HEK293 (cell line): Measurements from ENCODE around the gene PPP1CA.

ENCODE experiments used
- CTCF ChIA-PET: fragments of 350-600 bp; formaldehyde crosslinking; extraction: SDS; loops from one replicate; lab custom pipeline; 2021; ENCODE audit warnings: antibody characterized with exemption; lab: Yijun Ruan, JAX
- POLR2A ChIA-PET: fragments of 300-600 bp; formaldehyde crosslinking; extraction: SDS; loops from one replicate; lab custom pipeline; 2020; ENCODE audit warnings: antibody characterized with exemption, inconsistent platforms; lab: Yijun Ruan, JAX
- H3K27ac ChIP-seq: fragments of 200-500 bp; sonication (Bioruptor generic); 2 replicates; pipeline ENCODE4 v1.5.1; 2014; ENCODE audit warnings: low read depth, low read length, control low read depth, inconsistent platforms; ENCODE audit errors: extremely low read depth
- H3K36me3 ChIP-seq, 2 experiments: fragments of 200-500 bp in 1 of 2; sonication (Bioruptor generic) in 1 of 2; 1 replicate in 1 of 2; 2 replicates in 1 of 2; pipeline ENCODE4 v1.5.1; 2014 to 2017; ENCODE audit warnings: inconsistent platforms in 2 of 2, low read length in 2 of 2; ENCODE audit not compliant: control insufficient read depth in 2 of 2, insufficient read depth in 1 of 2
- H3K4me1 ChIP-seq: fragments of 200-500 bp; sonication (Bioruptor generic); 2 replicates; pipeline ENCODE4 v1.5.1; 2014; ENCODE audit warnings: mild to moderate bottlenecking, low read length, inconsistent platforms; ENCODE audit not compliant: control insufficient read depth, insufficient read depth
- H3K4me3 ChIP-seq: 2 replicates; pipeline ENCODE4 v1.5.1; 2011; ENCODE audit warnings: low read depth, mild to moderate bottlenecking, control low read depth, low read length, moderate library complexity
- H3K9me3 ChIP-seq: fragments of 200-500 bp; sonication (Bioruptor generic); 2 replicates; pipeline ENCODE4 v1.5.1; 2014; ENCODE audit warnings: low read depth, low read length, inconsistent platforms; ENCODE audit not compliant: control insufficient read depth, insufficient read depth
- FEZF1 ChIP-seq: fragments of 450-650 bp; formaldehyde crosslinking; IDR thresholded peaks from 2 replicates; pipeline ENCODE4 v1.5.1; 2016; ENCODE audit warnings: missing biosample characterization, missing genetic modification characterization
- GLI4 ChIP-seq: fragments of 450-650 bp; formaldehyde crosslinking; IDR thresholded peaks from 2 replicates; pipeline ENCODE4 v1.5.1; 2016; ENCODE audit warnings: missing biosample characterization, missing genetic modification characterization
- KLF17 ChIP-seq: fragments of 450-650 bp; formaldehyde crosslinking; IDR thresholded peaks from 2 replicates; pipeline ENCODE4 v1.5.1; 2016; ENCODE audit warnings: missing biosample characterization, missing genetic modification characterization
- KLF9 ChIP-seq: fragments of 450-650 bp; formaldehyde crosslinking; IDR thresholded peaks from 2 replicates; pipeline ENCODE4 v1.5.1; 2016; ENCODE audit warnings: missing biosample characterization, missing genetic modification characterization, low read depth
- PRDM1 ChIP-seq: fragments of 450-650 bp; formaldehyde crosslinking; IDR thresholded peaks from 2 replicates; pipeline ENCODE4; 2016; ENCODE audit warnings: missing biosample characterization, missing genetic modification characterization
- YY2 ChIP-seq: fragments of 450-650 bp; formaldehyde crosslinking; IDR thresholded peaks from 2 replicates; pipeline ENCODE4 v1.5.1; 2016; ENCODE audit warnings: missing biosample characterization, missing genetic modification characterization
- ZBTB1 ChIP-seq: fragments of 450-650 bp; formaldehyde crosslinking; IDR thresholded peaks from 2 replicates; pipeline ENCODE4 v1.5.1; 2016; ENCODE audit warnings: missing biosample characterization, missing genetic modification characterization
- ZBTB20 ChIP-seq: fragments of 450-650 bp; formaldehyde crosslinking; IDR thresholded peaks from 2 replicates; pipeline ENCODE4 v1.5.1; 2016; ENCODE audit warnings: missing biosample characterization, missing genetic modification characterization
- ZBTB48 ChIP-seq: fragments of 450-650 bp; formaldehyde crosslinking; IDR thresholded peaks from 2 replicates; pipeline ENCODE4 v1.5.1; 2016; ENCODE audit warnings: missing biosample characterization, missing genetic modification characterization
- ZFP3 ChIP-seq: fragments of 450-650 bp; formaldehyde crosslinking; IDR thresholded peaks from 2 replicates; pipeline ENCODE4 v1.5.1; 2016; ENCODE audit warnings: low read depth, missing biosample characterization, missing genetic modification characterization
- ZNF138 ChIP-seq: fragments of 450-650 bp; formaldehyde crosslinking; IDR thresholded peaks from 2 replicates; pipeline ENCODE4 v1.5.1; 2016; ENCODE audit warnings: missing biosample characterization, missing genetic modification characterization, borderline replicate concordance
- ZNF148 ChIP-seq: fragments of 450-650 bp; formaldehyde crosslinking; IDR thresholded peaks from 2 replicates; pipeline ENCODE4 v1.5.0; 2017; ENCODE audit warnings: missing biosample characterization, missing genetic modification characterization, borderline replicate concordance
- ZNF23 ChIP-seq: fragments of 450-650 bp; formaldehyde crosslinking; IDR thresholded peaks from 2 replicates; pipeline ENCODE4 v1.5.1; 2016; ENCODE audit warnings: missing biosample characterization, missing genetic modification characterization, borderline replicate concordance
- ZNF341 ChIP-seq: fragments of 450-650 bp; formaldehyde crosslinking; IDR thresholded peaks from 2 replicates; pipeline ENCODE4; 2016; ENCODE audit warnings: low read depth, missing biosample characterization, missing genetic modification characterization
- ZNF514 ChIP-seq: fragments of 450-650 bp; formaldehyde crosslinking; IDR thresholded peaks from 2 replicates; pipeline ENCODE4 v1.5.1; 2016; ENCODE audit warnings: missing biosample characterization, missing genetic modification characterization
- ZNF530 ChIP-seq: fragments of 450-650 bp; formaldehyde crosslinking; IDR thresholded peaks from 2 replicates; pipeline ENCODE4 v1.5.1; 2016; ENCODE audit warnings: low read depth, missing biosample characterization, missing genetic modification characterization
- ZNF596 ChIP-seq: fragments of 450-650 bp; IDR thresholded peaks from 2 replicates; pipeline ENCODE4 v1.5.0; 2018; ENCODE audit warnings: missing biosample characterization, mild to moderate bottlenecking, missing genetic modification characterization, moderate library complexity
- ZNF654 ChIP-seq: fragments of 450-650 bp; formaldehyde crosslinking; IDR thresholded peaks from 2 replicates; pipeline ENCODE4 v1.5.1; 2016; ENCODE audit warnings: low read depth, missing biosample characterization, missing genetic modification characterization
- ZNF704 ChIP-seq: fragments of 450-650 bp; formaldehyde crosslinking; IDR thresholded peaks from 2 replicates; pipeline ENCODE4 v1.5.1; 2016; ENCODE audit warnings: missing biosample characterization, missing genetic modification characterization
- ZNF768 ChIP-seq: fragments of 450-650 bp; formaldehyde crosslinking; IDR thresholded peaks from 2 replicates; pipeline ENCODE4 v1.5.1; 2018; ENCODE audit warnings: missing biosample characterization, mild to moderate bottlenecking, missing genetic modification characterization
- ZSCAN18 ChIP-seq: fragments of 450-650 bp; formaldehyde crosslinking; IDR thresholded peaks from 2 replicates; pipeline ENCODE4 v1.5.1; 2016; ENCODE audit warnings: missing biosample characterization, missing genetic modification characterization
- TF ChIP-seq, protein P1 (sequence below): fragments of 450-650 bp; formaldehyde crosslinking; IDR thresholded peaks from 2 replicates; pipeline ENCODE4 v1.5.1; 2016; ENCODE audit warnings: missing biosample characterization, missing genetic modification characterization
- TF ChIP-seq, protein P2 (sequence below): fragments of 450-650 bp; formaldehyde crosslinking; IDR thresholded peaks from 2 replicates; pipeline ENCODE4; 2016; ENCODE audit warnings: missing biosample characterization, missing genetic modification characterization

Gene PPP1CA

GRCh38 chr11:67381244-67381972 lies 20.2 kb downstream of the PPP1CA start:
- Histone ChIP-seq H3K36me3 (no peaks in the 10 kb centered on the region), H3K9me3 (no peaks in the 10 kb centered on the region), H3K4me1 (no peaks in the 10 kb centered on the region), H3K27ac (no peak overlapping the region), H3K4me3 (no peak overlapping the region)
- ChIA-PET CTCF (interaction anchor here (0.5 to 25.6 kb wide), 26 partner anchors 8 to 982 kb away, joined by 3 to 898 read pairs (median 4); partner anchors contain the start of genes CLCF1, GRK2, POLD4 and PPP1CA), POLR2A (interaction anchor here (0.7 to 3.2 kb wide), 5 partner anchors 10 to 30 kb away, joined by 3 to 15 read pairs (median 7); partner anchors contain the start of genes POLD4 and RAD9A)
- no peak for TF ChIP-seq ZNF704
- TF ChIP-seq ZBTB20 (tag by site-specific recombination), result no peak
- TF ChIP-seq ZNF768, result no peak
- TF ChIP-seq ZFP3 (tag by site-specific recombination), result no peak
- TF ChIP-seq ZBTB48 (tag by site-specific recombination), result no peak
- TF ChIP-seq, protein P1, sequence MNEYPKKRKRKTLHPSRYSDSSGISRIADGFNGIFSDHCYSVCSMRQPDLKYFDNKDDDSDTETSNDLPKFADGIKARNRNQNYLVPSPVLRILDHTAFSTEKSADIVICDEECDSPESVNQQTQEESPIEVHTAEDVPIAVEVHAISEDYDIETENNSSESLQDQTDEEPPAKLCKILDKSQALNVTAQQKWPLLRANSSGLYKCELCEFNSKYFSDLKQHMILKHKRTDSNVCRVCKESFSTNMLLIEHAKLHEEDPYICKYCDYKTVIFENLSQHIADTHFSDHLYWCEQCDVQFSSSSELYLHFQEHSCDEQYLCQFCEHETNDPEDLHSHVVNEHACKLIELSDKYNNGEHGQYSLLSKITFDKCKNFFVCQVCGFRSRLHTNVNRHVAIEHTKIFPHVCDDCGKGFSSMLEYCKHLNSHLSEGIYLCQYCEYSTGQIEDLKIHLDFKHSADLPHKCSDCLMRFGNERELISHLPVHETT (tag by site-specific recombination), result no peak
- no peak for TF ChIP-seq ZNF514 (tag by site-specific recombination)
- TF ChIP-seq GLI4 (tag by site-specific recombination), result no peak
- TF ChIP-seq ZNF148 (tag by site-specific recombination), result no peak
- no peak for TF ChIP-seq FEZF1 (tag by site-specific recombination)
- no peak for TF ChIP-seq ZBTB1 (tag by site-specific recombination)
- TF ChIP-seq ZNF530, result no peak
- no peak for TF ChIP-seq KLF9 (tag by site-specific recombination)
- TF ChIP-seq, all 188 proteins: peak for 0

GRCh38 chr11:67379061-67380058 lies 22.3 kb downstream of the PPP1CA start:
- Histone ChIP-seq H3K27ac (no peak overlapping the region), H3K4me3 (no peak overlapping the region), H3K9me3 (no peaks in the 10 kb centered on the region), H3K4me1 (peaks cover 2% of the 10 kb centered on the region; the same call in 1 of the 2 replicates), H3K36me3 (no peaks in the 10 kb centered on the region)
- ChIA-PET POLR2A (interaction anchor here (1.1 to 1.3 kb wide), 2 partner anchors 13 to 25 kb away, joined by 3 to 4 read pairs; partner anchors contain the start of gene RAD9A), CTCF (interaction anchor here (0.6 to 25.6 kb wide), 7 partner anchors 10 to 253 kb away, joined by 3 to 898 read pairs (median 4); partner anchors contain the start of genes CLCF1 and POLD4)
- no peak for TF ChIP-seq YY2 (tag by site-specific recombination)
- TF ChIP-seq, protein P2, sequence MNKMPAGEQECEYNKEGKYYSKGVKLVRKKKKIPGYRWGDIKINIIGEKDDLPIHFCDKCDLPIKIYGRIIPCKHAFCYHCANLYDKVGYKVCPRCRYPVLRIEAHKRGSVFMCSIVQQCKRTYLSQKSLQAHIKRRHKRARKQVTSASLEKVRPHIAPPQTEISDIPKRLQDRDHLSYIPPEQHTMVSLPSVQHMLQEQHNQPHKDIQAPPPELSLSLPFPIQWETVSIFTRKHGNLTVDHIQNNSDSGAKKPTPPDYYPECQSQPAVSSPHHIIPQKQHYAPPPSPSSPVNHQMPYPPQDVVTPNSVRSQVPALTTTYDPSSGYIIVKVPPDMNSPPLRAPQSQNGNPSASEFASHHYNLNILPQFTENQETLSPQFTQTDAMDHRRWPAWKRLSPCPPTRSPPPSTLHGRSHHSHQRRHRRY (tag by site-specific recombination), result no peak
- TF ChIP-seq PRDM1 (tag by site-specific recombination), result 0 out of 2 replicates have a peak, but pooled peaks have one; percentile 43
- no peak for TF ChIP-seq ZNF23
- no peak for TF ChIP-seq ZNF138 (tag by site-specific recombination)
- TF ChIP-seq ZNF341 (tag by site-specific recombination), result 0 out of 2 replicates have a peak, but pooled peaks have one; percentile 18
- TF ChIP-seq ZSCAN18 (tag by site-specific recombination), result no peak
- no peak for TF ChIP-seq ZNF596 (tag by site-specific recombination)
- TF ChIP-seq ZNF654, result no peak
- TF ChIP-seq KLF17 (tag by site-specific recombination), result peak; percentile 86
